Lung (tissue), 12 donors: Measurements from ENCODE around the gene LIMCH1. TPM values are rescaled to one million over a fixed set of nuclear protein-coding genes. Genes with fewer than 3 reads are reported as not detected.

Experiments used
- ATAC-seq: fragments of 200-7000 bp; cut with Tn5 transposase; one replicate; pipeline ENCODE4 v1.9.1; 2020; ENCODE audit warnings: moderate number of reproducible peaks; ENCODE audit not compliant: insufficient read depth, low FRiP score
- DNase-seq, 3 donors: peaks; one replicate each; pipeline ENCODE4 v3.0.0-alpha.2; 2013 to 2017
- H3K27ac ChIP-seq, 2 donors: one replicate each; pipeline ENCODE4 v1.5.1; 2013; ENCODE audit warnings: mild to moderate bottlenecking in 2 of 2, moderate library complexity in 2 of 2, control low read depth in 1 of 2, inconsistent platforms in 1 of 2, low read depth in 1 of 2, low read length in 1 of 2
- H3K27me3 ChIP-seq, 3 donors: one replicate each; pipeline ENCODE4 v1.5.1; 2013; ENCODE audit warnings: low read length in 2 of 3; ENCODE audit not compliant: control insufficient read depth in 3 of 3, insufficient read depth in 3 of 3
- H3K36me3 ChIP-seq, 4 donors: one replicate each; pipeline ENCODE4 v1.5.1; 2013; ENCODE audit warnings: low read length in 4 of 4, mild to moderate bottlenecking in 1 of 4, moderate library complexity in 1 of 4; ENCODE audit not compliant: control insufficient read depth in 4 of 4, insufficient read depth in 4 of 4
- H3K4me1 ChIP-seq, 5 donors: one replicate each; pipeline ENCODE4 v1.5.1; 2013; ENCODE audit warnings: low read length in 5 of 5, mild to moderate bottlenecking in 2 of 5, moderate library complexity in 1 of 5; ENCODE audit not compliant: control insufficient read depth in 5 of 5, insufficient read depth in 5 of 5
- H3K4me3 ChIP-seq: one replicate; pipeline ENCODE4 v1.5.1; 2013; ENCODE audit warnings: mild to moderate bottlenecking, control low read depth, moderate library complexity
- H3K9ac ChIP-seq, 2 donors: one replicate each; pipeline ENCODE4 v1.5.1; 2013; ENCODE audit warnings: low read length in 2 of 2, control low read depth in 1 of 2; ENCODE audit not compliant: insufficient read depth in 1 of 2
- H3K9me3 ChIP-seq, 4 donors: one replicate each; pipeline ENCODE4 v1.5.1; 2013; ENCODE audit warnings: low read length in 3 of 4, mild to moderate bottlenecking in 1 of 4, moderate library complexity in 1 of 4; ENCODE audit not compliant: control insufficient read depth in 4 of 4, insufficient read depth in 3 of 4
- WGBS, 2 donors: extraction: QIAGEN DNeasy Blood & Tissue Kit; methylation state at CpG; one replicate each; pipeline ENCODE4 v1.1.7; 2013; 5-methylcytosine and 5-hydroxymethylcytosine counted together
- polyA plus RNA-seq, 2 donors: library from polyadenylated mRNA; stranded (reverse); fragments of 200-250 nt; gene quantifications; one replicate each; pipeline ENCODE4 v1.2.1, GENCODE V29; 2013
- total RNA-seq, 2 donors: library from RNA; depleted of rRNA in 1 of 2; stranded (reverse); fragments of >200 nt in 1 of 2; gene quantifications; one replicate each; pipeline ENCODE4 v1.2.1, GENCODE V29; 2014 to 2021
- TF ChIP-seq, protein P1 (sequence below): IDR thresholded peaks from 2 replicates; pipeline ENCODE4 v1.5.1; 2012; ENCODE audit warnings: mild to moderate bottlenecking; ENCODE audit errors: control extremely low read depth, extremely low read depth
- donor health status: control.
- donor health status: control.
- donor health status: Bipolar disorder and iron deficiency.
- donor health status: healthy.
- donor health status: DM: yes; HTN: yes; CAD: no.

Gene LIMCH1
- total and polyA plus RNA-seq, 4 donors, result 43.4 to 299 (median 128) TPM

DNA sequence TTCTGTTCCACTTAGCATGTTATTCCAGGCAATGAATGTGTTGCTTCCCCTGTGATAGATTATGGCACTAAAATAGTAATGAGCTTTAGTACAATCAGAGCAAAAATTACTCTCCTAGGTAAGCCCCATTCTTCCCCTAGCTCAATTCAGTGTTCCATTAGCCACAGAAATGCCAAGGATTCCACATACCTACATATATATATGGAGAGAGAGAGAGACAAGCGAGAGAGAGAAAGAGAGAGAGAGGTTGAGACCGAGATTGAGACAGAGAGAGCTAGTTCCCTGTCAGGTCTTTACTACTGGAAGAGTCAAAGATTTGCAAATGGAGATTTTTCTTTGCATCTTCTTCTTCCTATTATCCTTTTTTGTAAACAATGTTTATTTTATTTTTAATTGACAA lies 8.7 kb downstream of the LIMCH1 start:
- TF ChIP-seq, protein P1, sequence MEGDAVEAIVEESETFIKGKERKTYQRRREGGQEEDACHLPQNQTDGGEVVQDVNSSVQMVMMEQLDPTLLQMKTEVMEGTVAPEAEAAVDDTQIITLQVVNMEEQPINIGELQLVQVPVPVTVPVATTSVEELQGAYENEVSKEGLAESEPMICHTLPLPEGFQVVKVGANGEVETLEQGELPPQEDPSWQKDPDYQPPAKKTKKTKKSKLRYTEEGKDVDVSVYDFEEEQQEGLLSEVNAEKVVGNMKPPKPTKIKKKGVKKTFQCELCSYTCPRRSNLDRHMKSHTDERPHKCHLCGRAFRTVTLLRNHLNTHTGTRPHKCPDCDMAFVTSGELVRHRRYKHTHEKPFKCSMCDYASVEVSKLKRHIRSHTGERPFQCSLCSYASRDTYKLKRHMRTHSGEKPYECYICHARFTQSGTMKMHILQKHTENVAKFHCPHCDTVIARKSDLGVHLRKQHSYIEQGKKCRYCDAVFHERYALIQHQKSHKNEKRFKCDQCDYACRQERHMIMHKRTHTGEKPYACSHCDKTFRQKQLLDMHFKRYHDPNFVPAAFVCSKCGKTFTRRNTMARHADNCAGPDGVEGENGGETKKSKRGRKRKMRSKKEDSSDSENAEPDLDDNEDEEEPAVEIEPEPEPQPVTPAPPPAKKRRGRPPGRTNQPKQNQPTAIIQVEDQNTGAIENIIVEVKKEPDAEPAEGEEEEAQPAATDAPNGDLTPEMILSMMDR, result no peak
- Histone ChIP-seq H3K36me3 (peaks cover 0 to 5% (median 2%) of the 10 kb centered on the region in 4 donors), H3K27me3 (no peaks in the 10 kb centered on the region), H3K9me3 (no peaks in the 10 kb centered on the region), H3K4me3 (no peak overlapping the region), H3K9ac (no peak overlapping the region), H3K4me1 (peaks cover 7 to 59% (median 31%) of the 10 kb centered on the region in 5 donors), H3K27ac (no peak overlapping the region)
- ATAC-seq, result no peak
- DNase-seq, result no peak
- 87% methylated on average over 2 of the region's 2 CpGs for WGBS, 2 donors

GRCh38 chr4:41548305-41548880 lies 10.4 kb downstream of the LIMCH1 start:
- H3K9ac ChIP-seq, result no peak overlapping the region
- no peak for DNase-seq
- ATAC-seq, result no peak
- H3K9me3 ChIP-seq, result no peaks in the 10 kb centered on the region
- TF ChIP-seq, protein P1, result no peak
- H3K27me3 ChIP-seq, result no peaks in the 10 kb centered on the region
- no peak overlapping the region for H3K4me3 ChIP-seq
- peak overlapping the region in 1 of 2 donors; percentile 60 for H3K27ac ChIP-seq
- peaks cover 0 to 6% (median 2%) of the 10 kb centered on the region in 4 donors for H3K36me3 ChIP-seq
- H3K4me1 ChIP-seq, result peaks cover 4 to 62% (median 26%) of the 10 kb centered on the region in 5 donors
- WGBS, 2 donors, result 73 to 80% methylated on average over 3 of the region's 3 CpGs

DNA sequence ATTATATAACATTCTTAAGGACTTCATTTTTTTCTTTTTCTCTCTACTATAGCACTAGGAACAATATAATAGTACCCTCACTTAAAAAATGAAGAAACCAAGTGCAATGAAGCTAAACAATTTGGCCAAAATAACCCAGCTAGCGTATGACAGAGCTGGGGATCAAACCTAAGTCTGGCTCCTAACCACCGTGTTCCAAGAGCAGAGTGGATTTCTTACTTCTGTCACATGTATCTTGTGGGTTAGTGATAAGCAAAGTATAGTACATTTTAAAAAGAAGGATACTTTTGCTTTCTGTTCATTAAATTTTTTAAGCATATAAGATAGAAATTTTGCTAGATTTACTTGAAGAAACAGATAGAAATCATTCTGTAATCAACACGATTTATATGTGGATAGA lies 11.5 kb downstream of the LIMCH1 start:
- H3K9ac ChIP-seq, result no peak overlapping the region
- H3K9me3 ChIP-seq, result no peaks in the 10 kb centered on the region
- H3K36me3 ChIP-seq, result peaks cover 0 to 9% (median 4%) of the 10 kb centered on the region in 4 donors
- ATAC-seq (no peak), DNase-seq (no peak)
- TF ChIP-seq, protein P1, result no peak
- peaks cover 4 to 56% (median 16%) of the 10 kb centered on the region in 5 donors for H3K4me1 ChIP-seq
- H3K4me3 ChIP-seq, result no peak overlapping the region
- H3K27me3 ChIP-seq, result no peaks in the 10 kb centered on the region
- 74 to 77% methylated on average over 3 of the region's 3 CpGs for WGBS, 2 donors
- H3K27ac ChIP-seq, result peak overlapping the region in 1 of 2 donors; percentile 35

GRCh38 chr4:41550308-41550707 lies 12.4 kb downstream of the LIMCH1 start:
- Histone ChIP-seq H3K27me3 (no peaks in the 10 kb centered on the region), H3K9me3 (no peaks in the 10 kb centered on the region), H3K4me3 (no peak overlapping the region), H3K36me3 (peaks cover 0 to 9% (median 3%) of the 10 kb centered on the region in 4 donors), H3K4me1 (peaks cover 2 to 51% (median 10%) of the 10 kb centered on the region in 5 donors), H3K9ac (no peak overlapping the region), H3K27ac (no peak overlapping the region)
- no peak for ATAC-seq
- DNase-seq, result peak; percentile 48 to 95 (median 94)
- TF ChIP-seq, protein P1, result no peak
